HEK293 (cell line): ENCODE results near the gene CCDC27.

ENCODE experiments used
- KLF1 ChIP-seq: fragments of 450-650 bp; formaldehyde crosslinking; IDR thresholded peaks from 2 replicates; pipeline ENCODE4 v1.5.1; 2016; ENCODE audit warnings: missing biosample characterization, missing genetic modification characterization
- KLF7 ChIP-seq: fragments of 450-650 bp; formaldehyde crosslinking; IDR thresholded peaks from 2 replicates; pipeline ENCODE4 v1.5.1; 2016; ENCODE audit warnings: missing biosample characterization, missing genetic modification characterization, borderline replicate concordance
- ZBTB7A ChIP-seq: fragments of 450-650 bp; formaldehyde crosslinking; IDR thresholded peaks from 2 replicates; pipeline ENCODE4 v1.5.1; 2016; ENCODE audit warnings: low read depth, missing biosample characterization, missing genetic modification characterization
- ZNF112 ChIP-seq: fragments of 450-650 bp; formaldehyde crosslinking; IDR thresholded peaks from 2 replicates; pipeline ENCODE4 v1.5.0; 2017; ENCODE audit warnings: missing biosample characterization, missing genetic modification characterization
- ZNF169 ChIP-seq: fragments of 450-650 bp; formaldehyde crosslinking; IDR thresholded peaks from 2 replicates; pipeline ENCODE4 v1.5.1; 2016; ENCODE audit warnings: missing biosample characterization, missing genetic modification characterization
- ZNF174 ChIP-seq: fragments of 450-650 bp; formaldehyde crosslinking; IDR thresholded peaks from 2 replicates; pipeline ENCODE4 v1.5.0; 2017; ENCODE audit warnings: missing biosample characterization, mild to moderate bottlenecking, missing genetic modification characterization
- ZNF521 ChIP-seq: fragments of 450-650 bp; formaldehyde crosslinking; IDR thresholded peaks from 2 replicates; pipeline ENCODE4 v1.5.1; 2017; ENCODE audit warnings: missing biosample characterization, mild to moderate bottlenecking, missing genetic modification characterization
- ZNF558 ChIP-seq: fragments of 450-650 bp; formaldehyde crosslinking; IDR thresholded peaks from 2 replicates; pipeline ENCODE4 v1.5.1; 2016; ENCODE audit warnings: missing biosample characterization, missing genetic modification characterization
- ZNF837 ChIP-seq: fragments of 450-650 bp; formaldehyde crosslinking; IDR thresholded peaks from 2 replicates; pipeline ENCODE4 v1.5.1; 2016; ENCODE audit warnings: missing biosample characterization, missing genetic modification characterization
- TF ChIP-seq, protein P1 (sequence below): fragments of 450-650 bp; formaldehyde crosslinking; IDR thresholded peaks from 2 replicates; pipeline ENCODE4 v1.5.1; 2016; ENCODE audit warnings: missing biosample characterization, missing genetic modification characterization
- TF ChIP-seq, protein P2 (sequence below): IDR thresholded peaks from 2 replicates; pipeline ENCODE4 v1.6.1; 2011; ENCODE audit warnings: mild to moderate bottlenecking, low read depth, low read length, borderline replicate concordance
- TF ChIP-seq, protein P3 (sequence below): fragments of 450-650 bp; formaldehyde crosslinking; IDR thresholded peaks from 2 replicates; pipeline ENCODE4 v1.5.1; 2016; ENCODE audit warnings: missing biosample characterization, missing genetic modification characterization, borderline replicate concordance
- TF ChIP-seq, protein P4 (sequence below): fragments of 450-650 bp; formaldehyde crosslinking; IDR thresholded peaks from 2 replicates; pipeline ENCODE4 v1.5.1; 2016; ENCODE audit warnings: missing biosample characterization, missing genetic modification characterization
- TF ChIP-seq, protein P5 (sequence below): fragments of 450-650 bp; formaldehyde crosslinking; IDR thresholded peaks from 2 replicates; pipeline ENCODE4 v1.5.1; 2017; ENCODE audit warnings: missing biosample characterization, mild to moderate bottlenecking, missing genetic modification characterization, moderate library complexity

DNA sequence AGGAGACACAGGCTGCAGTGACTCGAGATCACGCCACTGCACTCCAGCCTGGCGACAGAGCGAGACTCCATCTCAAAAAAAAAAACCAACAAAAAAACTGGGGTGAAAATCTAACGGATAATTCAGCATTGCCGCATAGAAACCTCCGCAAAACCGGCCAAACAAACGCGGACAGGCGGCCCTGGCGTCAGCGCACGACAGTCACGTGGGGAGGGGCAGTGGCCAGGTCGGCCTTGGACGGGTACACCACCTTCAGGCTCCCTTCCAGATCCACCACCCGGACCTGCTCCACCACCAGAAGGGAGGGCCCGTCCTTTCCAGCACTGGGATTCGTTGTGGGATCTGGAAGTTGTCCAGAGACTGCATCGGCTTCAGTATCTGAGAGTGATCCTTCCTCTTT lies 28.7 kb downstream of the CCDC27 start:
- no peak for TF ChIP-seq ZNF174 (tag by site-specific recombination)
- no peak for TF ChIP-seq ZNF558 (tag by site-specific recombination)
- TF ChIP-seq KLF1 (tag by site-specific recombination) = no peak
- TF ChIP-seq ZBTB7A (tag by site-specific recombination) = no peak
- TF ChIP-seq, protein P1, sequence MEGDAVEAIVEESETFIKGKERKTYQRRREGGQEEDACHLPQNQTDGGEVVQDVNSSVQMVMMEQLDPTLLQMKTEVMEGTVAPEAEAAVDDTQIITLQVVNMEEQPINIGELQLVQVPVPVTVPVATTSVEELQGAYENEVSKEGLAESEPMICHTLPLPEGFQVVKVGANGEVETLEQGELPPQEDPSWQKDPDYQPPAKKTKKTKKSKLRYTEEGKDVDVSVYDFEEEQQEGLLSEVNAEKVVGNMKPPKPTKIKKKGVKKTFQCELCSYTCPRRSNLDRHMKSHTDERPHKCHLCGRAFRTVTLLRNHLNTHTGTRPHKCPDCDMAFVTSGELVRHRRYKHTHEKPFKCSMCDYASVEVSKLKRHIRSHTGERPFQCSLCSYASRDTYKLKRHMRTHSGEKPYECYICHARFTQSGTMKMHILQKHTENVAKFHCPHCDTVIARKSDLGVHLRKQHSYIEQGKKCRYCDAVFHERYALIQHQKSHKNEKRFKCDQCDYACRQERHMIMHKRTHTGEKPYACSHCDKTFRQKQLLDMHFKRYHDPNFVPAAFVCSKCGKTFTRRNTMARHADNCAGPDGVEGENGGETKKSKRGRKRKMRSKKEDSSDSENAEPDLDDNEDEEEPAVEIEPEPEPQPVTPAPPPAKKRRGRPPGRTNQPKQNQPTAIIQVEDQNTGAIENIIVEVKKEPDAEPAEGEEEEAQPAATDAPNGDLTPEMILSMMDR (tag by site-specific recombination) = no peak
- TF ChIP-seq, protein P2, sequence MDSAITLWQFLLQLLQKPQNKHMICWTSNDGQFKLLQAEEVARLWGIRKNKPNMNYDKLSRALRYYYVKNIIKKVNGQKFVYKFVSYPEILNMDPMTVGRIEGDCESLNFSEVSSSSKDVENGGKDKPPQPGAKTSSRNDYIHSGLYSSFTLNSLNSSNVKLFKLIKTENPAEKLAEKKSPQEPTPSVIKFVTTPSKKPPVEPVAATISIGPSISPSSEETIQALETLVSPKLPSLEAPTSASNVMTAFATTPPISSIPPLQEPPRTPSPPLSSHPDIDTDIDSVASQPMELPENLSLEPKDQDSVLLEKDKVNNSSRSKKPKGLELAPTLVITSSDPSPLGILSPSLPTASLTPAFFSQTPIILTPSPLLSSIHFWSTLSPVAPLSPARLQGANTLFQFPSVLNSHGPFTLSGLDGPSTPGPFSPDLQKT = no peak
- TF ChIP-seq ZNF112 = no peak
- TF ChIP-seq ZNF521 (tag by site-specific recombination) = no peak
- no peak for TF ChIP-seq KLF7 (tag by site-specific recombination)
- TF ChIP-seq, protein P3, sequence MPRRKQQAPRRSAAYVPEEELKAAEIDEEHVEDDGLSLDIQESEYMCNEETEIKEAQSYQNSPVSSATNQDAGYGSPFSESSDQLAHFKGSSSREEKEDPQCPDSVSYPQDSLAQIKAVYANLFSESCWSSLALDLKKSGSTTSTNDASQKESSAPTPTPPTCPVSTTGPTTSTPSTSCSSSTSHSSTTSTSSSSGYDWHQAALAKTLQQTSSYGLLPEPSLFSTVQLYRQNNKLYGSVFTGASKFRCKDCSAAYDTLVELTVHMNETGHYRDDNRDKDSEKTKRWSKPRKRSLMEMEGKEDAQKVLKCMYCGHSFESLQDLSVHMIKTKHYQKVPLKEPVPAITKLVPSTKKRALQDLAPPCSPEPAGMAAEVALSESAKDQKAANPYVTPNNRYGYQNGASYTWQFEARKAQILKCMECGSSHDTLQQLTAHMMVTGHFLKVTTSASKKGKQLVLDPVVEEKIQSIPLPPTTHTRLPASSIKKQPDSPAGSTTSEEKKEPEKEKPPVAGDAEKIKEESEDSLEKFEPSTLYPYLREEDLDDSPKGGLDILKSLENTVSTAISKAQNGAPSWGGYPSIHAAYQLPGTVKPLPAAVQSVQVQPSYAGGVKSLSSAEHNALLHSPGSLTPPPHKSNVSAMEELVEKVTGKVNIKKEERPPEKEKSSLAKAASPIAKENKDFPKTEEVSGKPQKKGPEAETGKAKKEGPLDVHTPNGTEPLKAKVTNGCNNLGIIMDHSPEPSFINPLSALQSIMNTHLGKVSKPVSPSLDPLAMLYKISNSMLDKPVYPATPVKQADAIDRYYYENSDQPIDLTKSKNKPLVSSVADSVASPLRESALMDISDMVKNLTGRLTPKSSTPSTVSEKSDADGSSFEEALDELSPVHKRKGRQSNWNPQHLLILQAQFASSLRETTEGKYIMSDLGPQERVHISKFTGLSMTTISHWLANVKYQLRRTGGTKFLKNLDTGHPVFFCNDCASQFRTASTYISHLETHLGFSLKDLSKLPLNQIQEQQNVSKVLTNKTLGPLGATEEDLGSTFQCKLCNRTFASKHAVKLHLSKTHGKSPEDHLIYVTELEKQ (tag by site-specific recombination) = no peak
- TF ChIP-seq, protein P4, sequence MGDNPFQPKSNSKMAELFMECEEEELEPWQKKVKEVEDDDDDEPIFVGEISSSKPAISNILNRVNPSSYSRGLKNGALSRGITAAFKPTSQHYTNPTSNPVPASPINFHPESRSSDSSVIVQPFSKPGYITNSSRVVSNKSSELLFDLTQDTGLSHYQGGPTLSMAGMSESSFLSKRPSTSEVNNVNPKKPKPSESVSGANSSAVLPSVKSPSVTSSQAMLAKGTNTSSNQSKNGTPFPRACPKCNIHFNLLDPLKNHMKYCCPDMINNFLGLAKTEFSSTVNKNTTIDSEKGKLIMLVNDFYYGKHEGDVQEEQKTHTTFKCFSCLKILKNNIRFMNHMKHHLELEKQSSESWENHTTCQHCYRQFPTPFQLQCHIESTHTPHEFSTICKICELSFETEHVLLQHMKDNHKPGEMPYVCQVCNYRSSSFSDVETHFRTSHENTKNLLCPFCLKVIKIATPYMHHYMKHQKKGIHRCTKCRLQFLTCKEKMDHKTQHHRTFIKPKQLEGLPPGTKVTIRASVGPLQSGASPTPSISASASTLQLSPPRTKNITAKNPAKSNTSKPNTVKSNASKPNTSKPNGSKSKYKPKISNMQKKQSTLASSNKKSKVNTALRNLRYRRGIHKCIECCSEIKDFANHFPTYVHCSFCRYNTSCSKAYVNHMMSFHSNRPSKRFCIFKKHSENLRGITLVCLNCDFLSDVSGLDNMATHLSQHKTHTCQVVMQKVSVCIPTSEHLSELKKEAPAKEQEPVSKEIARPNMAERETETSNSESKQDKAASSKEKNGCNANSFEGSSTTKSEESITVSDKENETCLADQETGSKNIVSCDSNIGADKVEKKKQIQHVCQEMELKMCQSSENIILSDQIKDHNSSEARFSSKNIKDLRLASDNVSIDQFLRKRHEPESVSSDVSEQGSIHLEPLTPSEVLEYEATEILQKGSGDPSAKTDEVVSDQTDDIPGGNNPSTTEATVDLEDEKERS = no peak
- TF ChIP-seq, protein P5, sequence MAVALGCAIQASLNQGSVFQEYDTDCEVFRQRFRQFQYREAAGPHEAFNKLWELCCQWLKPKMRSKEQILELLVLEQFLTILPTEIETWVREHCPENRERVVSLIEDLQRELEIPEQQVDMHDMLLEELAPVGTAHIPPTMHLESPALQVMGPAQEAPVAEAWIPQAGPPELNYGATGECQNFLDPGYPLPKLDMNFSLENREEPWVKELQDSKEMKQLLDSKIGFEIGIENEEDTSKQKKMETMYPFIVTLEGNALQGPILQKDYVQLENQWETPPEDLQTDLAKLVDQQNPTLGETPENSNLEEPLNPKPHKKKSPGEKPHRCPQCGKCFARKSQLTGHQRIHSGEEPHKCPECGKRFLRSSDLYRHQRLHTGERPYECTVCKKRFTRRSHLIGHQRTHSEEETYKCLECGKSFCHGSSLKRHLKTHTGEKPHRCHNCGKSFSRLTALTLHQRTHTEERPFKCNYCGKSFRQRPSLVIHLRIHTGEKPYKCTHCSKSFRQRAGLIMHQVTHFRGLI (tag by site-specific recombination) = no peak
- TF ChIP-seq ZNF837 = no peak
- TF ChIP-seq ZNF169 (tag by site-specific recombination) = no peak
